NAMALWA (cell line): Measurements from ENCODE around the gene TAGLN3.

Source experiments
- DNase-seq: peaks from one replicate; pipeline ENCODE4 v3.0.0-alpha.2; 2015; ENCODE audit warnings: low spot score

The TAGLN3 gene

GRCh38 chr3:111978583-111979433 lies 19.9 kb upstream of the TAGLN3 start, which contains the start of gene ABHD10:
Gene ABHD10 (plus strand): TSS chr3:111979026. CDS start chr3:111979062, 36 bp downstream.
- DNase-seq: peak; percentile 99

GRCh38 chr3:111979434-111980038 lies 19.2 kb upstream of the TAGLN3 start:
- peak; percentile 68 for DNase-seq

GRCh38 chr3:111980716-111981456 lies 17.8 kb upstream of the TAGLN3 start:
- no peak for DNase-seq

- DNase-seq: no peak
Measured at GRCh38 chr3:111981457-111981763, 17.3 kb upstream of the TAGLN3 start.

- no peak for DNase-seq
Measured at GRCh38 chr3:111984636-111985298, 14.0 kb upstream of the TAGLN3 start.

GRCh38 chr3:111986800-111987199 lies 11.9 kb upstream of the TAGLN3 start:
- DNase-seq: no peak

- DNase-seq: peak; percentile 77
Measured at GRCh38 chr3:111989061-111989678, 9.6 kb upstream of the TAGLN3 start.

- DNase-seq: no peak
Measured at GRCh38 chr3:111993038-111993437, 5.7 kb upstream of the TAGLN3 start.

- DNase-seq: no peak
Measured at GRCh38 chr3:111999484-112000324, 982 bp downstream of the TAGLN3 start.

- DNase-seq: no peak
Measured at GRCh38 chr3:112000367-112000771, 1.6 kb downstream of the TAGLN3 start.

- DNase-seq: no peak
Measured at GRCh38 chr3:112000966-112001365, 2.2 kb downstream of the TAGLN3 start.

- DNase-seq: no peak
Measured at GRCh38 chr3:112001526-112001925, 2.8 kb downstream of the TAGLN3 start.

GRCh38 chr3:112002096-112002971 lies 3.6 kb downstream of the TAGLN3 start:
- no peak for DNase-seq

- no peak for DNase-seq
Measured at GRCh38 chr3:112003321-112004080, 4.8 kb downstream of the TAGLN3 start.

GRCh38 chr3:112004187-112004586 lies 5.5 kb downstream of the TAGLN3 start:
- DNase-seq: no peak

GRCh38 chr3:112004669-112005068 lies 5.9 kb downstream of the TAGLN3 start:
- DNase-seq: no peak

- DNase-seq: no peak
Measured at GRCh38 chr3:112005091-112005672, 6.5 kb downstream of the TAGLN3 start.

- DNase-seq: no peak
Measured at GRCh38 chr3:112007633-112008032, 8.9 kb downstream of the TAGLN3 start.

GRCh38 chr3:112009670-112010069 lies 10.9 kb downstream of the TAGLN3 start:
- no peak for DNase-seq
